Transverse colon (tissue), 4 donors: ENCODE results near the gene UBE2L6. TPM values are rescaled to one million over a fixed set of nuclear protein-coding genes. Genes with fewer than 3 reads are reported as not detected.
A peak's percentile ranks its signal among the peaks of the same experiment; 100 is the strongest.
"Not testable (repeated sequence)": the region's sequence is repeated elsewhere in the genome, so short reads cannot be mapped to it uniquely, and the experiment has no call there.

Source experiments
- DNase-seq: peaks from one replicate; pipeline ENCODE4 v3.0.0-alpha.2; 2019
- H3K27ac ChIP-seq, 4 donors: fragments of 200-600 bp; sonication (generic); 2 replicates each; pipeline ENCODE4 v1.5.1; 2016 to 2018; ENCODE audit warnings: inconsistent platforms in 4 of 4
- H3K27me3 ChIP-seq: fragments of 200-600 bp; sonication (generic); 2 replicates; pipeline ENCODE4 v1.5.1; 2017; ENCODE audit warnings: inconsistent platforms
- H3K36me3 ChIP-seq, 4 donors: fragments of 200-600 bp; sonication (generic); 2 replicates each; pipeline ENCODE4 v1.5.1; 2017 to 2019; ENCODE audit warnings: inconsistent platforms in 4 of 4
- H3K4me1 ChIP-seq, 4 donors: fragments of 200-600 bp; sonication (generic); 2 replicates each; pipeline ENCODE4 v1.5.1; 2017 to 2020; ENCODE audit warnings: inconsistent platforms in 4 of 4
- H3K4me3 ChIP-seq, 4 donors: fragments of 200-600 bp; sonication (generic); 1 replicate in 1 of 4; 2 replicates in 3 of 4; pipeline versions ENCODE4 v1.5.1 to v1.6.1; 2017 to 2019; ENCODE audit warnings: inconsistent platforms in 4 of 4
- H3K9me3 ChIP-seq, 2 donors: fragments of 200-600 bp; sonication (generic); 2 replicates each; pipeline ENCODE4 v1.5.1; 2017 to 2019; ENCODE audit warnings: inconsistent platforms in 2 of 2
- CTCF ChIP-seq, 5 experiments: fragments of 200-600 bp in 3 of 5; fragments of 450-650 bp in 2 of 5; sonication (generic) in 3 of 5; IDR thresholded peaks; 1 replicate in 2 of 5; 2 replicates in 3 of 5; pipeline ENCODE4 v1.5.1; 2016 to 2017; ENCODE audit warnings: antibody characterized with exemption in 5 of 5, inconsistent platforms in 3 of 5, mild to moderate bottlenecking in 2 of 5, moderate library complexity in 1 of 5
- EP300 ChIP-seq: sonication (generic); formaldehyde crosslinking; IDR thresholded peaks from one replicate; pipeline ENCODE4 v1.6.1; 2017; ENCODE audit warnings: antibody characterized with exemption, low read depth
- POLR2A ChIP-seq: fragments of 450-650 bp; IDR thresholded peaks from one replicate; pipeline ENCODE4 v1.6.1; 2016; ENCODE audit warnings: antibody characterized with exemption, mild to moderate bottlenecking, moderate library complexity
- POLR2AphosphoS5 ChIP-seq, 3 donors: sonication (generic); formaldehyde crosslinking; IDR thresholded peaks; one replicate each; pipeline ENCODE4 v1.6.1; 2016; ENCODE audit warnings: antibody characterized with exemption in 3 of 3
- WGBS, 2 donors: methylation state at CpG; one replicate each; pipeline ENCODE4 v1.1.5; 2018; ENCODE audit warnings: low coverage in 1 of 2; 5-methylcytosine and 5-hydroxymethylcytosine counted together
- in situ Hi-C, 4 donors: fragments of 200-750 bp; cut with MboI; loops; one replicate each; pipeline versions ENCODE4 v1.15.0 to v1.15.1; 2017; ENCODE audit warnings: low sequenced_read_pairs in 3 of 4, low pct_ligation_motif_present in 1 of 4, low pct_unique_long_range_greater_than_20kb in 1 of 4
- intact Hi-C: fragments of 100-400 bp; cut with DNase I; formaldehyde crosslinking; loops from one replicate; pipeline ENCODE4 v1.15.1; 2023; ENCODE audit warnings: low total_unique reads
- total RNA-seq, 4 donors: library from RNA; depleted of rRNA; stranded (reverse); fragments of >200 nt; gene quantifications; one replicate each; pipeline ENCODE4 v1.1.0, GENCODE V29; 2016

Gene UBE2L6
- total RNA-seq, 4 donors from 2014 or later: 15.3 to 24.3 (median 20.6) TPM

- in situ Hi-C loops: no loop called here
- 83% methylated on average over 1 of the region's 1 CpG; no CpG with 5 or more reads in 1 of the 2 donors for WGBS, 2 donors
- Histone ChIP-seq H3K27ac (no peak overlapping the region), H3K36me3 (no peaks in the 10 kb centered on the region), H3K4me3 (no peak overlapping the region), H3K4me1 (no peaks in the 10 kb centered on the region), H3K9me3 (no peaks in the 10 kb centered on the region), H3K27me3 (no peaks in the 10 kb centered on the region)
- TF ChIP-seq EP300: no peak
- TF ChIP-seq POLR2AphosphoS5 (IDR thresholded peaks at IDR 0.05): no peak
- no peak for TF ChIP-seq POLR2A
- no peak for TF ChIP-seq CTCF (IDR thresholded peaks at IDR 0.05)
- intact Hi-C loops: no loop called here
- no peak for DNase-seq
Observed at GRCh38 chr11:57539342-57539741, 28.1 kb downstream of the UBE2L6 start.

- WGBS, 2 donors: 79 to 93% methylated on average over 2 to 14 of the region's 14 CpGs
- no peak within 1 kb of the TSS for H3K27ac ChIP-seq
- H3K4me3 ChIP-seq: no peak within 1 kb of the TSS
- no peak for DNase-seq
- no peak for TF ChIP-seq POLR2AphosphoS5 (IDR thresholded peaks at IDR 0.05)
- TF ChIP-seq EP300: no peak
- no peak for TF ChIP-seq CTCF (IDR thresholded peaks at IDR 0.05)
- no peak for TF ChIP-seq POLR2A
- in situ Hi-C loops (no loop called here), intact Hi-C loops (no loop called here)
- H3K9me3 ChIP-seq: no peaks in the 10 kb centered on the region
- H3K36me3 ChIP-seq: no peaks in the 10 kb centered on the region
- H3K4me1 ChIP-seq: no peaks in the 10 kb centered on the region
- H3K27me3 ChIP-seq: no peaks in the 10 kb centered on the region
Observed at GRCh38 chr11:57536947-57537619, 30.4 kb downstream of the UBE2L6 start, which contains the start of gene SMTNL1. SMTNL1 (plus strand) TSS chr11:57537595; CDS start chr11:57542643, 5,048 bp downstream.

GRCh38 chr11:57534449-57534848 lies 33.0 kb downstream of the UBE2L6 start:
- in situ Hi-C loops, H3K36me3 ChIP-seq, H3K27me3 ChIP-seq, DNase-seq, H3K9me3 ChIP-seq, H3K4me3 ChIP-seq, intact Hi-C loops, H3K27ac ChIP-seq: not testable (repeated sequence)
- 96 to 100% methylated on average over 1 to 7 of the region's 7 CpGs for WGBS, 2 donors
- H3K4me1 ChIP-seq: peaks cover 7 to 15% (median 12%) of the 10 kb centered on the region in 4 donors

- TF ChIP-seq CTCF (IDR thresholded peaks at IDR 0.05) (peak in 1 of 5 experiments; percentile 7), POLR2A (peak; percentile 59), EP300 (peak; percentile 27), POLR2AphosphoS5 (IDR thresholded peaks at IDR 0.05) (peak; percentile 71 to 87 (median 76))
- 1% methylated on average over 17 to 47 of the region's 49 CpGs for WGBS, 2 donors
- peaks cover 9 to 20% (median 13%) of the 10 kb centered on the region in 4 donors for H3K4me1 ChIP-seq
- no peaks in the 10 kb centered on the region for H3K9me3 ChIP-seq
- in situ Hi-C loops: no loop called here
- peak within 1 kb of the TSS; percentile 68 to 81 (median 78) for H3K27ac ChIP-seq
- no peaks in the 10 kb centered on the region for H3K27me3 ChIP-seq
- DNase-seq: peak; percentile 96
- intact Hi-C loops: no loop called here
- H3K36me3 ChIP-seq: no peaks in the 10 kb centered on the region
- peak within 1 kb of the TSS; percentile 63 to 90 (median 72) for H3K4me3 ChIP-seq
Observed at GRCh38 chr11:57530596-57531507, 36.6 kb downstream of the UBE2L6 start, which contains the start of gene TIMM10. TIMM10 (minus strand) TSS chr11:57530754; CDS start chr11:57530189, 565 bp downstream.
